Measurements from ENCODE around the gene TMEM80. TPM values are rescaled to one million over a fixed set of nuclear protein-coding genes. Genes with fewer than 3 reads are reported as not detected.
"Not testable (repeated sequence)": the region's sequence is repeated elsewhere in the genome, so short reads cannot be mapped to it uniquely, and the experiment has no call there.

TMEM80 gene
- total RNA-seq, 1 donor from 2014 or later: 38.7 TPM

DNA sequence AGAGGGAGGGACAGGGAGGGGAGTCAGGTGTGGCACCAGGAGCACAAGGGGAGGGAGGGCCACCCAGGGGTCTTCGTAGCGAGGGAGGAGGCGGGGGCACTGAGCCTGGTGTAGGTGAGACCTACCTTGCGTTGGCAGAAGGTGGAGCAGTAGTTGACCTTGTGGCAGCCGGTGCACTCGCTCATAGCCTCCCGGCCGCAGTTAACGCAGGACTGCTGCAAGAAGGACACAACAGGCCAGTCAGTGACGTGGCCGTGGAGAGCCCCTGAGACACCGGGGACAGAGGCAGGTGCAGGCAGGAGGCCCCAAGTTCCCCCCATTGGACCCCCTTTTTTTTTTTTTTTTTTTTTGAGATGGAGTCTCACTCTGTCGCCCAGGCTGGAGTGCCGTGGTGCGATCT is 41.8 kb upstream of the TMEM80 start:
- H3K27ac ChIP-seq: no peak overlapping the region
- H4K20me1 ChIP-seq (ENCODE audit: low read depth): no peaks in the 10 kb centered on the region
- no peak overlapping the region for H3K4me2 ChIP-seq
- Mint-ChIP-seq H3K4me1 (no peaks in the 10 kb centered on the region), H3K36me3 (peaks cover 17% of the 10 kb centered on the region), H3K27me3 (ENCODE audit: insufficient read depth, low read depth) (no peaks in the 10 kb centered on the region), H3K9me3 (no peaks in the 10 kb centered on the region), H3K4me3 (no peak overlapping the region), H3K27ac (no peak overlapping the region)
- no peaks in the 10 kb centered on the region for H3K79me2 ChIP-seq (ENCODE audit: low read depth)
- no peak overlapping the region for H3K9ac ChIP-seq
- no peaks in the 10 kb centered on the region for H3K9me3 ChIP-seq (ENCODE audit: low read depth)
- H3K27me3 ChIP-seq: no peaks in the 10 kb centered on the region
- peaks cover 10% of the 10 kb centered on the region for H3K36me3 ChIP-seq
- no peak overlapping the region for H2AFZ ChIP-seq (replicated peaks)
- H3K4me3 ChIP-seq: no peak overlapping the region
- no peak for DNase-seq (ENCODE audit: low spot score)
- no peaks in the 10 kb centered on the region for H3F3A ChIP-seq (ENCODE audit: low read depth)
- H3K4me1 ChIP-seq: no peaks in the 10 kb centered on the region
- TF ChIP-seq EZH2phosphoT487 (IDR thresholded peaks at IDR 0.05) (no peak), EZH2 (IDR thresholded peaks at IDR 0.05) (no peak)
- TF ChIP-seq, protein P1, sequence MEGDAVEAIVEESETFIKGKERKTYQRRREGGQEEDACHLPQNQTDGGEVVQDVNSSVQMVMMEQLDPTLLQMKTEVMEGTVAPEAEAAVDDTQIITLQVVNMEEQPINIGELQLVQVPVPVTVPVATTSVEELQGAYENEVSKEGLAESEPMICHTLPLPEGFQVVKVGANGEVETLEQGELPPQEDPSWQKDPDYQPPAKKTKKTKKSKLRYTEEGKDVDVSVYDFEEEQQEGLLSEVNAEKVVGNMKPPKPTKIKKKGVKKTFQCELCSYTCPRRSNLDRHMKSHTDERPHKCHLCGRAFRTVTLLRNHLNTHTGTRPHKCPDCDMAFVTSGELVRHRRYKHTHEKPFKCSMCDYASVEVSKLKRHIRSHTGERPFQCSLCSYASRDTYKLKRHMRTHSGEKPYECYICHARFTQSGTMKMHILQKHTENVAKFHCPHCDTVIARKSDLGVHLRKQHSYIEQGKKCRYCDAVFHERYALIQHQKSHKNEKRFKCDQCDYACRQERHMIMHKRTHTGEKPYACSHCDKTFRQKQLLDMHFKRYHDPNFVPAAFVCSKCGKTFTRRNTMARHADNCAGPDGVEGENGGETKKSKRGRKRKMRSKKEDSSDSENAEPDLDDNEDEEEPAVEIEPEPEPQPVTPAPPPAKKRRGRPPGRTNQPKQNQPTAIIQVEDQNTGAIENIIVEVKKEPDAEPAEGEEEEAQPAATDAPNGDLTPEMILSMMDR (IDR thresholded peaks at IDR 0.05): no peak

DNA sequence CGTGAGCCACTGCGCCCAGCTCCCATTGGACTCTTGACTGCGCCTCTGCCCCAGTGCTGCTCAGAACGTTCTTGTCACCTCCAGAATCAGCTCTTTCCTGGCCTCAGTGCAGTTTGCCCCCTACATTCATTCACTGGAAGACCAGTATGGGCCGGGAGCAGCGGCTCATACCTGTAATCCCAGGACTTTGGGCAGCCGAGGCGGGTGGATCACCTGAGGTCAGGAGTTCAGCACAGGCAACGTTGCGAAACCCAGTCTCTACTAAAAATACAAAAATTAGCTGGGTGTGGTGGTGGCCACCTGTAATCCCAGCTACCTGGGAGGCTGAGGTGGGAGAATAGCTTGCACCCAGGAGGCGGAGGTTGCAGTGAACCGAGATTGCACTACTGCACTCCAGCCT is 41.2 kb upstream of the TMEM80 start:
- H4K20me1 ChIP-seq (ENCODE audit: low read depth); H3K27me3 Mint-ChIP-seq (ENCODE audit: insufficient read depth, low read depth); H3K4me1 ChIP-seq; H3K27me3 ChIP-seq; H3K79me2 ChIP-seq (ENCODE audit: low read depth); H3K9ac ChIP-seq; H3K9me3 ChIP-seq (ENCODE audit: low read depth); H3K4me3 Mint-ChIP-seq; H2AFZ ChIP-seq (replicated peaks); H3K4me3 ChIP-seq; H3F3A ChIP-seq (ENCODE audit: low read depth); H3K27ac ChIP-seq; H3K36me3 ChIP-seq; H3K27ac Mint-ChIP-seq; H3K9me3 Mint-ChIP-seq; H3K4me2 ChIP-seq; H3K4me1 Mint-ChIP-seq; DNase-seq (ENCODE audit: low spot score): not testable (repeated sequence)
- peaks cover 17% of the 10 kb centered on the region for H3K36me3 Mint-ChIP-seq

- H3K4me1 ChIP-seq: no peaks in the 10 kb centered on the region
- H4K20me1 ChIP-seq (ENCODE audit: low read depth): no peaks in the 10 kb centered on the region
- Mint-ChIP-seq H3K4me3 (no peak overlapping the region), H3K36me3 (peaks cover 19% of the 10 kb centered on the region), H3K4me1 (peaks cover 2% of the 10 kb centered on the region), H3K9me3 (no peaks in the 10 kb centered on the region), H3K27me3 (ENCODE audit: insufficient read depth, low read depth) (no peaks in the 10 kb centered on the region), H3K27ac (no peak overlapping the region)
- no peaks in the 10 kb centered on the region for H3F3A ChIP-seq (ENCODE audit: low read depth)
- no peaks in the 10 kb centered on the region for H3K27me3 ChIP-seq
- H3K9me3 ChIP-seq (ENCODE audit: low read depth): no peaks in the 10 kb centered on the region
- no peak overlapping the region for H3K4me2 ChIP-seq
- no peak overlapping the region for H3K4me3 ChIP-seq
- no peak for DNase-seq (ENCODE audit: low spot score)
- H3K9ac ChIP-seq: no peak overlapping the region
- no peaks in the 10 kb centered on the region for H3K79me2 ChIP-seq (ENCODE audit: low read depth)
- no peak overlapping the region for H3K27ac ChIP-seq
- H3K36me3 ChIP-seq: peaks cover 10% of the 10 kb centered on the region
- H2AFZ ChIP-seq (replicated peaks): no peak overlapping the region
- TF ChIP-seq EZH2 (IDR thresholded peaks at IDR 0.05): no peak
- TF ChIP-seq, protein P1 (IDR thresholded peaks at IDR 0.05): no peak
- no peak for TF ChIP-seq EZH2phosphoT487 (IDR thresholded peaks at IDR 0.05)
These were observed 40.4 kb upstream of the TMEM80 start for GRCh38 chr11:655036-655726.

DNA sequence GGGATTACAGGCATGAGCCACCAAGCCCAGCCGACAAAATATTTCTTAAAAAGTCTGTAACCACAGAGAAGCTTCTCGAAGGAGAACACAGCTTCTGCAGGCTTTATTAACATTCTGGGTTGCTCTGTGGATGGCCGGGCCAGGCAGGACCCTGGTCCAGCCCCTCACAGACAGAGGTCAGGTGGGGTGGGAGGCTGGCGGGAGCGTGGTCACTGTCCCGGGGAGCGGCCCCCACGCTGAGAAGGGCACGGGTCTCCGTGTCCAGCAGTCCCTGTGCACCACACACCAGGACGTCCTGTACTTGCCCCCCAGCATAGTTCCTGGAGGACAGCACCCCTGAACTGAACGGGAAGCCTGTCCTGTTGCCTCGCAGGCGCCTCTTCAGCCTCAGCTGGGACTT is 39.2 kb upstream of the TMEM80 start:
- Mint-ChIP-seq H3K9me3 (no peaks in the 10 kb centered on the region), H3K4me3 (no peak overlapping the region), H3K4me1 (peaks cover 2% of the 10 kb centered on the region), H3K27me3 (ENCODE audit: insufficient read depth, low read depth) (no peaks in the 10 kb centered on the region), H3K36me3 (peaks cover 16% of the 10 kb centered on the region), H3K27ac (no peak overlapping the region)
- Histone ChIP-seq H3K4me3 (no peak overlapping the region), H3F3A (ENCODE audit: low read depth) (no peaks in the 10 kb centered on the region), H3K36me3 (peaks cover 6% of the 10 kb centered on the region), H3K4me2 (no peak overlapping the region), H3K79me2 (ENCODE audit: low read depth) (no peaks in the 10 kb centered on the region), H3K9ac (no peak overlapping the region), H3K27me3 (no peaks in the 10 kb centered on the region), H2AFZ (replicated peaks) (no peak overlapping the region), H3K4me1 (no peaks in the 10 kb centered on the region), H4K20me1 (ENCODE audit: low read depth) (no peaks in the 10 kb centered on the region), H3K27ac (no peak overlapping the region), H3K9me3 (ENCODE audit: low read depth) (no peaks in the 10 kb centered on the region)
- no peak for DNase-seq (ENCODE audit: low spot score)
- TF ChIP-seq EZH2phosphoT487 (IDR thresholded peaks at IDR 0.05): no peak

Data from neural progenitor cell (in vitro differentiated cells).